SK-N-MC (cell line): ENCODE data around the gene GIT1.

Experiments
- EZH2 ChIP-seq: fragments of 200-600 bp; sonication (generic); IDR thresholded peaks from one replicate; pipeline ENCODE4 v1.6.1; 2017; ENCODE audit warnings: antibody characterized with exemption
- FOXP2 ChIP-seq: optimal IDR thresholded peaks from 2 replicates; pipeline ENCODE3; 2011; ENCODE audit warnings: mild to moderate bottlenecking, moderate library complexity; ENCODE audit not compliant: insufficient read depth; ENCODE audit errors: extremely low read length, control extremely low read depth
- POLR2AphosphoS5 ChIP-seq: IDR thresholded peaks from 2 replicates; pipeline ENCODE4 v1.6.1; 2012; ENCODE audit warnings: mild to moderate bottlenecking, low read depth, low read length, borderline replicate concordance

DNA sequence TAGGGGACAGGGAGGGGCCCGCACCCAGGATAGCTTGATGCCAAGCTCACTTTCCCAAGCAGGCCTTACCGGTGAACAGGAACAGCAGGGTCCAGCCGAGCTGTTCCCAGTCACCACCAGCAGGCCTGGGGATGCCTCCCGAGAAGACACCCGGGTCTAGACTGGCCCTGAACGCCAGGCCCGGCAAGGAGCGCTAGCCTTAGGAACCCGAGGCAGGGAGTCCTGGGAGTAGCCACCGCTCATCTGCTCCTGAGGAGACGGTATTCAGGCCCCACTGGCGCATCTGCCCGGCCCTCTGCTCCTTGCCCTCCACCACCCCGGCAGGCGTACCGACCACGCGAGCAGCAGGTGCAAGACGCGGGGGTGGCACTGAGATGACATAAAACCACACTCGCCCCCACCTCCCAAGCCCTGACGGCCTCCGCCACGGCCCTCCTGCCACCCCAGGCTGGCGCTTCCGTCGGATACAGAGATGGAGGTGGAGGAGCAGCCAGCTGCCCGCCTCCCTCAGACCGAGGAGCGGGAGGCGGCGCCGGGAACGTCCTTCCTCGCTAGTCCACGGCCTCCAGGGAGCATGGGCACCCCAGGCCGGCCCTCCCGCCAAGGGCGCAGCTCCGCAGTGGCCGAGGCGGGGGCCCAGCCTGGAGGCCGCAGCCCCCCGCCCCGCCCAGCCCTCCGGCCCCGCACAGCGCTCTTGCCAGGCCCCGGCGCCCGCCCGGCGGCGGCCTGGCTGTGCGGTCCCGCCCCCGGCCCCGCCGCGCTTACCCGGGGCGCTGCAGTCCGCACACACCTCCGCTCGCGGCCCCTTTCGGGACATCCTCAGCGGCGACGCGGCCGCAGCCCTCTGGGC lies 661 bp downstream of the GIT1 start:
- TF ChIP-seq EZH2 (no peak), POLR2AphosphoS5 (no peak), FOXP2 (no peak)
